HepG2 (cell line): ENCODE measurements around the gene RASGRP4. TPM values are rescaled to one million over a fixed set of nuclear protein-coding genes. Genes with fewer than 3 reads are reported as not detected.

Experiments
- ADNP ChIP-seq: sonication (generic); formaldehyde crosslinking; IDR thresholded peaks from 2 replicates; pipeline ENCODE4 v1.4.0; 2020; ENCODE audit warnings: missing genetic modification reagents
- AGO1 ChIP-seq: fragments of 200-400 bp; formaldehyde crosslinking; IDR thresholded peaks from 2 replicates; pipeline ENCODE4 v1.6.1; 2017; ENCODE audit warnings: mild to moderate bottlenecking, low read depth, low read length, moderate library complexity; ENCODE audit not compliant: poor library complexity, severe bottlenecking
- HNRNPK ChIP-seq: fragments of 200-400 bp; formaldehyde crosslinking; IDR thresholded peaks from 2 replicates; pipeline ENCODE4 v1.6.1; 2018; ENCODE audit warnings: low read length, low read depth, moderate library complexity, mild to moderate bottlenecking; ENCODE audit not compliant: poor library complexity, severe bottlenecking
- HOXA9 ChIP-seq: sonication (generic); formaldehyde crosslinking; IDR thresholded peaks from 2 replicates; pipeline ENCODE4 v1.8.1; 2022; ENCODE audit warnings: missing genetic modification reagents, mild to moderate bottlenecking, moderate library complexity, borderline replicate concordance
- LCORL ChIP-seq, 2 experiments: fragments of 450-650 bp in 1 of 2; sonication (generic) in 1 of 2; formaldehyde crosslinking in 1 of 2; IDR thresholded peaks; 2 replicates each; pipeline versions ENCODE4 v1.5.0 to v1.6.1; 2017 to 2020; ENCODE audit warnings: antibody characterized with exemption in 1 of 2, missing genetic modification reagents in 1 of 2
- MIER2 ChIP-seq: IDR thresholded peaks from 2 replicates; pipeline ENCODE4 v1.6.1; 2016; ENCODE audit warnings: missing biosample characterization, missing genetic modification reagents
- NR2F6 ChIP-seq, 2 experiments: IDR thresholded peaks; 2 replicates each; pipeline ENCODE4 v1.6.1; 2016; ENCODE audit warnings: antibody characterized with exemption in 1 of 2, mild to moderate bottlenecking in 1 of 2
- PRPF4 ChIP-seq: fragments of 200-400 bp; formaldehyde crosslinking; IDR thresholded peaks from 2 replicates; pipeline ENCODE4 v1.6.1; 2016; ENCODE audit warnings: low read length, low read depth; ENCODE audit not compliant: poor library complexity, severe bottlenecking
- RXRA ChIP-seq: sonication (generic); formaldehyde crosslinking; IDR thresholded peaks from 2 replicates; pipeline ENCODE4 v1.5.1; 2020; ENCODE audit warnings: missing genetic modification reagents
- STAT5B ChIP-seq: sonication (generic); formaldehyde crosslinking; IDR thresholded peaks from 2 replicates; pipeline ENCODE4 v1.4.0; 2020; ENCODE audit warnings: missing genetic modification reagents
- TBX3 ChIP-seq: fragments of 450-650 bp; IDR thresholded peaks from 2 replicates; pipeline ENCODE4 v1.6.1; 2017; ENCODE audit warnings: antibody characterized with exemption, mild to moderate bottlenecking, inconsistent platforms, borderline replicate concordance
- TEAD3 ChIP-seq: optimal IDR thresholded peaks from 2 replicates; pipeline ENCODE3; 2016; ENCODE audit warnings: borderline replicate concordance
- XBP1 ChIP-seq: sonication (generic); formaldehyde crosslinking; IDR thresholded peaks from 2 replicates; pipeline ENCODE4 v1.5.0; 2020; ENCODE audit warnings: missing genetic modification reagents
- ZNF234 ChIP-seq: sonication (generic); formaldehyde crosslinking; conservative IDR thresholded peaks from 2 replicates; pipeline ENCODE4 v1.5.1; 2020; ENCODE audit warnings: mild to moderate bottlenecking, missing genetic modification reagents
- ZNF451 ChIP-seq: sonication (generic); formaldehyde crosslinking; IDR thresholded peaks from 2 replicates; pipeline ENCODE4 v1.5.0; 2020; ENCODE audit warnings: mild to moderate bottlenecking, missing genetic modification reagents
- ZNF644 ChIP-seq: IDR thresholded peaks from 2 replicates; pipeline ENCODE4 v1.6.1; 2016; ENCODE audit warnings: low read depth
- ZNF652 ChIP-seq: IDR thresholded peaks from 2 replicates; pipeline ENCODE4 v1.6.1; 2016; ENCODE audit warnings: low read depth, borderline replicate concordance
- ZNF724P ChIP-seq: sonication (generic); formaldehyde crosslinking; IDR thresholded peaks from 2 replicates; pipeline ENCODE4 v1.8.0; 2022; ENCODE audit warnings: missing genetic modification reagents, borderline replicate concordance
- ZSCAN25 ChIP-seq: sonication (generic); formaldehyde crosslinking; IDR thresholded peaks from 2 replicates; pipeline ENCODE4 v1.8.0; 2022; ENCODE audit warnings: mild to moderate bottlenecking, missing genetic modification reagents
- polyA plus RNA-seq, 8 experiments: library from polyadenylated mRNA; depleted of rRNA in 3 of 8; stranded (reverse) in 7 of 8; unstranded in 1 of 8; fragments of >200 nt; fragmentation: Illumina TruSeq in 4 of 8; extraction: Trizol in 4 of 8; gene quantifications; 2 replicates each; pipeline versions ENCODE4 v1.2.1 to v1.2.3, GENCODE V29; 2011 to 2016; ENCODE audit warnings: low read depth in 4 of 8, missing spikeins in 1 of 8, mixed read lengths in 1 of 8; ENCODE audit not compliant: insufficient read depth in 1 of 8
- total RNA-seq, 5 experiments: library from RNA; depleted of rRNA; stranded (reverse); fragments of >200 nt; fragmentation: Illumina TruSeq; extraction: Trizol; gene quantifications; 2 replicates each; pipeline ENCODE4 v1.2.3, GENCODE V29; 2016; ENCODE audit warnings: low read depth in 1 of 5
- TF ChIP-seq, protein P1 (sequence below): sonication (generic); formaldehyde crosslinking; IDR thresholded peaks from 2 replicates; pipeline ENCODE4 v1.9.0; 2021; ENCODE audit warnings: missing genetic modification reagents, mild to moderate bottlenecking, borderline replicate concordance
- TF ChIP-seq, protein P2 (sequence below): sonication (generic); formaldehyde crosslinking; IDR thresholded peaks from 2 replicates; pipeline ENCODE4 v1.4.0; 2020; ENCODE audit warnings: missing genetic modification reagents
- TF ChIP-seq, protein P3 (sequence below): sonication (generic); formaldehyde crosslinking; IDR thresholded peaks from 2 replicates; pipeline ENCODE4 v1.8.0; 2022; ENCODE audit warnings: missing genetic modification reagents, mild to moderate bottlenecking, moderate library complexity, borderline replicate concordance

Gene RASGRP4
- total and polyA plus RNA-seq, 2 of the 13 experiments (the other 11 are each of a cell fraction or from before 2014, with no cell fraction given), result not detected

DNA sequence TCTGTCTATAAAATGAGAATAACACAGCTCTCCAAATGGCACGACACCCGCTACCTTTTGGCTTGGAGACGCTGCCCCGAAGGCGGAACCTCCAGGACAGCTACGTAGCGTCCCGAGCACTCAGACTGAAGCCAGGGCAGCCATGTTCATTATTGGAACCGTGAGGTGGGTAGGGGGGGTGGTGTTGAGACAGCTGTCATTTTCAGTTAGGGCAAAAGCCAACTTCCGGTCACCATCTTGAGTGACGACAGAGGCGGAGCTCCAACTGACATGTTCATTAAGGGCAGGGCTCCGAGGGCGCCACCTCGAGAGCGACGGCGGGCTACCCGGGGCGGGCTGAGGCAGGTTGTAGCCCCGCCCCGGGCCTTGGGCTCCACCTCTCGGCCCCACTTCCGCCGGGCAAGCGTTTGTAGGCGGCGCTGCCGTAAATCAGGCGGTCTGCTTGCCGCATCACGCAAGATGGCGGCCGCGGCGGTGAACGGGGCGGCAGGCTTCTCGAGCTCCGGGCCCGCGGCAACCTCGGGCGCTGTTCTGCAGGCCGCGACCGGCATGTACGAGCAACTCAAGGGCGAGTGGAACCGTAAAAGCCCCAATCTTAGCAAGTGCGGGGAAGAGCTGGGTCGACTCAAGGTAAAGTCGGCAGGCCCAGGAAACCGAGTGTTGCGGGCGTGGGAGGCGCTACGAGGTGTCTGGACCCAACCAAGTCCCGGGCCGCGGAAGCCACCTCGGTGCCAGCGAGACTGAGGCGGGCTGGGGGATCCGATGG is 51.5 kb downstream of the RASGRP4 start, which contains the start of gene PSMD8 (continued):
- TF ChIP-seq MIER2 (CRISPR knock-in tag) (peak; percentile 37; the same call in 1 of the 2 replicates), HNRNPK (no peak), ZNF644 (no peak), STAT5B (CRISPR knock-in tag) (no peak), XBP1 (CRISPR knock-in tag) (no peak), ZNF652 (no peak), NR2F6 (IDR thresholded peaks at IDR 0.05) (no peak), NR2F6 (CRISPR knock-in tag; IDR thresholded peaks at IDR 0.05) (no peak; the same call in 1 of the 2 replicates), PRPF4 (no peak), ZNF234 (CRISPR knock-in tag) (no peak), TEAD3 (CRISPR knock-in tag) (peak; percentile 38), ZNF451 (CRISPR knock-in tag) (peak; percentile 75; the same call in 1 of the 2 replicates), ZSCAN25 (CRISPR knock-in tag) (peak; percentile 68; the same call in 1 of the 2 replicates), LCORL (IDR thresholded peaks at IDR 0.05) (no peak), LCORL (CRISPR knock-in tag; IDR thresholded peaks at IDR 0.05) (peak; percentile 75; the same call in 1 of the 2 replicates), HOXA9 (CRISPR knock-in tag) (peak; percentile 71; the same call in 1 of the 2 replicates), RXRA (CRISPR knock-in tag) (peak; percentile 34; the same call in 1 of the 2 replicates), ZNF724P (peak; percentile 92), ADNP (CRISPR knock-in tag) (no peak), AGO1 (no peak), TBX3 (no peak)
- TF ChIP-seq, protein P1, sequence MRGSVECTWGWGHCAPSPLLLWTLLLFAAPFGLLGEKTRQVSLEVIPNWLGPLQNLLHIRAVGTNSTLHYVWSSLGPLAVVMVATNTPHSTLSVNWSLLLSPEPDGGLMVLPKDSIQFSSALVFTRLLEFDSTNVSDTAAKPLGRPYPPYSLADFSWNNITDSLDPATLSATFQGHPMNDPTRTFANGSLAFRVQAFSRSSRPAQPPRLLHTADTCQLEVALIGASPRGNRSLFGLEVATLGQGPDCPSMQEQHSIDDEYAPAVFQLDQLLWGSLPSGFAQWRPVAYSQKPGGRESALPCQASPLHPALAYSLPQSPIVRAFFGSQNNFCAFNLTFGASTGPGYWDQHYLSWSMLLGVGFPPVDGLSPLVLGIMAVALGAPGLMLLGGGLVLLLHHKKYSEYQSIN, result no peak
- TF ChIP-seq, protein P2, sequence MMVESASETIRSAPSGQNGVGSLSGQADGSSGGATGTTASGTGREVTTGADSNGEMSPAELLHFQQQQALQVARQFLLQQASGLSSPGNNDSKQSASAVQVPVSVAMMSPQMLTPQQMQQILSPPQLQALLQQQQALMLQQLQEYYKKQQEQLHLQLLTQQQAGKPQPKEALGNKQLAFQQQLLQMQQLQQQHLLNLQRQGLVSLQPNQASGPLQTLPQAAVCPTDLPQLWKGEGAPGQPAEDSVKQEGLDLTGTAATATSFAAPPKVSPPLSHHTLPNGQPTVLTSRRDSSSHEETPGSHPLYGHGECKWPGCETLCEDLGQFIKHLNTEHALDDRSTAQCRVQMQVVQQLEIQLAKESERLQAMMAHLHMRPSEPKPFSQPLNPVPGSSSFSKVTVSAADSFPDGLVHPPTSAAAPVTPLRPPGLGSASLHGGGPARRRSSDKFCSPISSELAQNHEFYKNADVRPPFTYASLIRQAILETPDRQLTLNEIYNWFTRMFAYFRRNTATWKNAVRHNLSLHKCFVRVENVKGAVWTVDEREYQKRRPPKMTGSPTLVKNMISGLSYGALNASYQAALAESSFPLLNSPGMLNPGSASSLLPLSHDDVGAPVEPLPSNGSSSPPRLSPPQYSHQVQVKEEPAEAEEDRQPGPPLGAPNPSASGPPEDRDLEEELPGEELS (CRISPR knock-in tag), result peak; percentile 56
- TF ChIP-seq, protein P3, sequence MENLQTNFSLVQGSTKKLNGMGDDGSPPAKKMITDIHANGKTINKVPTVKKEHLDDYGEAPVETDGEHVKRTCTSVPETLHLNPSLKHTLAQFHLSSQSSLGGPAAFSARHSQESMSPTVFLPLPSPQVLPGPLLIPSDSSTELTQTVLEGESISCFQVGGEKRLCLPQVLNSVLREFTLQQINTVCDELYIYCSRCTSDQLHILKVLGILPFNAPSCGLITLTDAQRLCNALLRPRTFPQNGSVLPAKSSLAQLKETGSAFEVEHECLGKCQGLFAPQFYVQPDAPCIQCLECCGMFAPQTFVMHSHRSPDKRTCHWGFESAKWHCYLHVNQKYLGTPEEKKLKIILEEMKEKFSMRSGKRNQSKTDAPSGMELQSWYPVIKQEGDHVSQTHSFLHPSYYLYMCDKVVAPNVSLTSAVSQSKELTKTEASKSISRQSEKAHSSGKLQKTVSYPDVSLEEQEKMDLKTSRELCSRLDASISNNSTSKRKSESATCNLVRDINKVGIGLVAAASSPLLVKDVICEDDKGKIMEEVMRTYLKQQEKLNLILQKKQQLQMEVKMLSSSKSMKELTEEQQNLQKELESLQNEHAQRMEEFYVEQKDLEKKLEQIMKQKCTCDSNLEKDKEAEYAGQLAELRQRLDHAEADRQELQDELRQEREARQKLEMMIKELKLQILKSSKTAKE (CRISPR knock-in tag), result no peak
